ENCODE results near the gene JUND. TPM values are rescaled to one million over a fixed set of nuclear protein-coding genes. Genes with fewer than 3 reads are reported as not detected.

Gene JUND
- total RNA-seq, 1 donor from 2014 or later = 299 TPM

DNA sequence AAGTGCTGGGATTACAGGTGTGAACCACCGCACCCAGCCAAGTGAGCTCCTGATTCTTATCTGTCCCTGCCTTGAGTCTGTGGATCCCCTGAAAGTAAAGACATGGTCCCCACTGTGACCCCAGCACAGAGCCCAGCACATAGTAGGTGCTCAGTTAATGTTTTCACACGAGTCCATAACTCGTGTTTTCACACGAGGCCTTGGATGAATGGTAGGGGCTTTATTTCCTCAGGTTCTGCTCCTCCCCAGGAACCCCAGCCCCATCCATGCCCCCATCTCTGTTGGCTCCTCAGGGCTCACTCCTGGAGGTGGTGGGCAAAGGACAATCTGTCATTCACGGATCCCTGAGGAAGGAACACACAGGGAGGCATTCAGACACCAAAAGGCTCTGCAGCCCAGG is 31.6 kb downstream of the JUND start:
- no peak for DNase-seq (ENCODE audit: low read depth)

DNA sequence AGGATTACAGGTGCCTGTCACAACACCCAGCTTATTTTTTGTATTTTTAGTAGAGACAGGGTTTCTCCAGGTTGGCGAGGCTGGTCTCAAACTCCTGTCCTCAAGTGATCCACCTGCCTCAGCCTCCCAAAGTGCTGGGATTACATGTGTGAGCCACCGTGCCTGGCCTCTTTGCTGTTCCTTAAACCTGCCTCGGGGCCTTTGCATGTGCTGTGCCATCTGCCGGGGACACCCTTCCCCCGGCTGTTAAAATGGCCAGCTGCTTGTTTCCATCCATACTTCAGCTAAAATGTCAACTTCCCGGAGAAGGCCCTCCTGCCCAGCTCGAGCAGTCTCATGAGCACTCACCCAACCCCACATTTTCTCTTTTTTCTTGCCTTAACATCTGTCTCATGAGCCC is 36.1 kb downstream of the JUND start:
- DNase-seq (ENCODE audit: low read depth) = no peak

DNA sequence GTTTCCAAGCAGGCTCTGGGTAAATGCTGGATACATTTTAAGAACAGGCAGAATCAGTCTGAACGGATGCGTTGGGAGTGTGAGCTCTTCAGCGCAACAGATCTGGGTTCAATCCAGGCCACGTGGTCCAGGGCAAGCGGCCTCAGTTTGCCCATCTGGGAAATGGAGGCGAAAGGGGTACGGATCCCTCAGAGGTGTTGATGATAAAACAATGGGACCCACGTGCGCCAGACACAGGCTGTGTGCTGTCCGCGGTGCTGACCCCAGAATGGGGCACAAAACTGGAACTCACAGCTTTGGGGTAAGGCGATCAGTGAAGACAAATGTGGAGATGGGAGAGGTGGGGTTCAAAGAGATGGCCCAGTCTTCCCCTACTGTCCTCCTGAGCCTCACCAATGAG is 42.1 kb downstream of the JUND start:
- no peak for DNase-seq (ENCODE audit: low read depth)

DNA sequence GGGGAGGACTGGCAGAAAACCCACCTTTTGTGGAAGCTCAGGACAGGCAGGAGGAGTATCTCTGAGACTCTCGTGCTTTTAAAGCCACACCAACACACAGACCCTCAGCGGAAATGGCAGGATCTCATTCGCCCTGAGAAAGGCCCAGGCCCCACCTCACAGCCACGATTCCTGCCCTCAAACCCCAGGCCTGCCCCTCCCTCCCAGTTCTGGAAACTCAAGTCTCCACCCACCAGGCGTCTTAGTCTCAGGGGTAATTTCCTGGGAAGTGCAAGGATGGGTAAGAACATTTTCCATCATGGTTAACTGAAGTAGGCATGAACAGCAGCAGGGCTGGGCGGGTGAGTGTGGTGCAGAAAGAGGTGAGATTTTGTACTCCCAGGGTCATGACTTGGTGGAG is 47.2 kb downstream of the JUND start:
- DNase-seq (ENCODE audit: low read depth) = no peak

DNA sequence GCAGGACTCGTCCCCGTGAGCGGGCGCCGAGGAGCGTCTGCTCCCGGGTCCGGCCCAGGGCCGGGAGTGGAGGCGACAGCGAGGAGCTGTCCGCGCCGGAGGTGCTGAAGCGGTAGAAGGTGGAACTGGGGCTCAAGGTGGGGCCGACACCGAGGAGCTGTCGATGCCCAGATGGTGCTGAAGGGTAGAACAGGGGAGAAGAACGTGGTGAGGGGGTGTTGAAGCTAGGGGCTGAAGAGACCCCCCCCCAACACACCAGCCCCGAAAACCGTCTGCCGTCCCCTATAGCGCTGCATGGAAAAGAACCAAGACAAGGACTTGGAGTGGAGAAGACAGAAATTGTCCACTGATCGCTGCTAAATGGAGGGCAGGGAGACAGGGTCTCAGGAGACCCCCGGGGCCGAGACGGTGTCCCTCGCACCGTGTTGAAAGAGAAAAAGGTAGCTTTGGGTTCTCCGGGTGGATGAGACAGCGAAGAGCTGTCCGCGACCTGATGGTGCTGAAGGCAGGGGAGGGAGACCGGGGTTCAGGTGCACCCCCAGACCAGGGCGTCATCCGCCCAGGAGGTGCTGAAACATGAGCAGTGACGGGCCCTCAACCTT is 48.1 kb downstream of the JUND start:
- DNase-seq (ENCODE audit: low read depth) = no peak

DNA sequence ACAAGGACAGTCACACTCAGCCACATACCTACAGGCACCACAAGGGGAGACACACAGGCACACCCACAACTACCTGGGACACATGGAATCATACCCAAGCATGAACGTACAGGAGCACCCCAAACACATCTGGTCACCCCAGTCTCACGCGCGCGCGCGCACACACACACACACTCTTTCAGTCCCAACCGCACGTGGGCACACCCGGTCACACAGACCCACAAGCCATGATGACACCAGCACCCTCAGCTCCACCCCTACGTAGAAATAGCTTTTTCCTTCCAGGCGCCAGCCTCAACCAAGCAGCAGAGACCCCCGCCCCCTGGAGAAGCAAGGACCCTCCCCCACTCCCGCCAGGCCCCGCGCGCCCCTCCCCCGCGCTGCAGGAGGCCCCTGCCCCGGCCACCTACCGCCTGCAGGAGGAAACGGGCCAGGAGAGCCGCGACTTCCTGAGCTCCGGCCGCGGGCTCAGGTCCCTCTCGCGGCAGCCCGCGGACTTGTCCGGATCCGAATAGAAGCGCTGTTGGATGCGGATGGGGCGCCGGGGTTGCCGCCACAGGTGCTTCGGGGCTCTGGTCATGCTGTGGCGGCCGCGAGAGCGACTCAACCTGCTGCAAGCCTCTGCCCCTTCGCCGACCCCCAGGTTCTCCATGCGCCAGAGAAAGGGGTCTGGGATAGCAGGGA is 48.7 kb downstream of the JUND start:
- no peak for DNase-seq (ENCODE audit: low read depth)

DNA sequence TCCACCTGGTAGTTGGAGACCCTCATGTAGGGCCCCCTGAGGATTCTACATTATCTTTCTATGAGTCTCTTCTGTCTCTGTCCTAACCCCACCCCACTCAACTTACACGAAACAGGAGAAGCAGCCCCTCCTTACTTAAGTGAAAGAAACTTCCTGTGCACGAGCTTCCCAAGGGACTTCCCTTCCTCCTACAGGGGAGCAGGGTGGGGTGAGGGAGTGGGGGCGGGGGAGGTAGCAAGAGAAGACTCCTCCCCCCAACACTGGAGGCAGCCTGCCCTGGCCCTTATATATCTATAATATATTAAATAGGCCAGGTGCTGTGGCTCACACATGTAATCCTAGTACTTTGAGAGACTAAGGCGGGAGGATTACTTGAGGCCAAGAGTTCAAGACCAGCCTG is 49.6 kb downstream of the JUND start:
- DNase-seq (ENCODE audit: low read depth) = no peak

DNA sequence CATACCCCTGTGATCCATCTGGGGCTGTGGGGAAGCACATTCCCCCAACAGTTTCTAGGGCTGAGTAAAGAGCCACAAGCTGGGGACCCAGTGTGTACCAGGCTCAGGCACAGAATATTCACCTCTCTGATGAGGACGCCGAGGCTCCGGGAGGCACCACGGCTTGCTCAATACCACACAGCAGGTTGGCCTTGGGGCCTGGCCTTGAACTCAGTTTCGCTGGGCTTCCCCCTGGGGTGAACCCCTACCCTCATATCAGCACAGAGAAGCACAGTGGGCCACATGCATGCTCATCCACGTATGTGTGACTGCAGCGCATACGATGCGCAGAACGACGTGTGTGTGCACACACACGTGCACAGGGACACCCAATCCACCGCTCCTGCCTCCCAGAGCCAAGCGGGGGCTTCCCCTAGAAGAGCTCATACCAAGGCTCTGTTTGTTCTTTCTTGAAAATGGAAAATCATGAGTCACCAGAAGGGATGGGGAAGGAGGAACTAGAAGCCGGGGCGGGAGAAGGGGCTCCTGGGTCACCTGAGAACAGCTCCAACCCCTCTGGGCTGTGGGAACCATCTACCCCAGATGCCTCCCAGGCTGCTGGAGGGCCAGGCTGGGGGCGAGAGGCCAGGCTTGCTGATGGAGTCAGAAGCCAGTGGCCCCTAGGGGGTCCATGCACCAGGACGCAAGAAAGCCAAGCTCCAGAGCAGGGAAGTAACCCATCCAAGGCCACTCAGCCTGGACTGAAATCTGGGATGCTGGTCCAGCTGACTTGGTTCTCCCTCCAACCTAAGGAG is 50.3 kb downstream of the JUND start:
- DNase-seq (ENCODE audit: low read depth) = no peak

DNA sequence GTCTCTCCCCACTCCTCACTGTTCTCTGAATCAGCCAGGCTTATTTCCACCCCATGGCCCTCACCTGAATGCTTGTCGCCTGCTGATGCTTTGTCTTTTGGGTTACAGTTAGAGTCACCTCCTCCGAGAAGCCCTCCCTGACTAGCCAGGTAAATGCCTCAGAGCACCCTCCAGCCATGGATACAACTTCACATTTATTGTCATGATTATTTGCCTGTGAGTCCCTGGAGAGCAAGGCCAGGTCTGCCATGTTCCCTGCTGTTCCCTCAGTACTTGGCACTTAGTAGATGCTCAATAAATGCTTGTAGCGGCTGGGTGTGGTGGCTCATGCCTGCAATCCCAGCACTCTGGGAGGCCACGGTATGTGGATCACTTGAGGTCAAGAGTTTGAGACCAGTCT is 51.5 kb downstream of the JUND start:
- DNase-seq (ENCODE audit: low read depth) = no peak

Small RNA genes within 50 kb of the gene (microRNA-seq; reads per million reads assigned to microRNA genes)
- gene MIR3188 = 0.65 reads per million

Other genes with a start within 250 kb of the JUND start
- not detected in 2 replicates for gene IL12RB1, start 194.7 kb downstream of the JUND start, total RNA-seq
- gene MAST3, start 183.8 kb downstream of the JUND start, total RNA-seq = 5.8 and 6.2 TPM in 2 replicates
- 48.4 and 50.5 TPM in 2 replicates for gene PIK3R2, start 128.5 kb downstream of the JUND start, total RNA-seq
- 0.73 and 6.5 TPM in 2 replicates for gene IFI30, start 107.8 kb downstream of the JUND start, total RNA-seq
- 52.1 and 68.6 TPM in 2 replicates for gene MPV17L2, start 88.4 kb downstream of the JUND start, total RNA-seq
- 2.7 and 3.4 TPM in 2 replicates for gene RAB3A, start 77.6 kb downstream of the JUND start, total RNA-seq
- 1.7 TPM in 1 of 2 replicates, not detected in the other for gene PDE4C, start 55.2 kb downstream of the JUND start, total RNA-seq
- gene IQCN, start 7.2 kb downstream of the JUND start, total RNA-seq = 1.1 and 1.2 TPM in 2 replicates
- gene LSM4, start 41.5 kb upstream of the JUND start, total RNA-seq = 290 and 353 TPM in 2 replicates
- gene PGPEP1, start 59.0 kb upstream of the JUND start, total RNA-seq = 32.1 and 47.9 TPM in 2 replicates
- 104 and 116 TPM in 2 replicates for gene GDF15, start 104.5 kb upstream of the JUND start, total RNA-seq
- gene LRRC25, start 116.0 kb upstream of the JUND start, total RNA-seq = not detected in 2 replicates
- 124 and 134 TPM in 2 replicates for gene SSBP4, start 137.8 kb upstream of the JUND start, total RNA-seq
- gene ISYNA1, start 156.5 kb upstream of the JUND start, total RNA-seq = 5.0 and 11.7 TPM in 2 replicates
- 8.1 and 10.0 TPM in 2 replicates for gene ELL, start 240.4 kb upstream of the JUND start, total RNA-seq

Data from myocyte (in vitro differentiated cells).